HAP-1 (cell line): Measurements from ENCODE around the gene GPC3.
"Not testable (repeated sequence)": the region's sequence is repeated elsewhere in the genome, so short reads cannot be mapped to it uniquely, and the experiment has no call there.

Experiments used
- DNase-seq, 2 experiments: peaks; one replicate each; pipeline ENCODE4 v3.0.0-alpha.2; 2016 to 2020; ENCODE audit warnings: low spot score in 2 of 2
- H3K27me3 ChIP-seq: fragments of 250-450 bp; sonication (Bioruptor Pico); 2 replicates; pipeline ENCODE4 v1.5.1; 2020; ENCODE audit warnings: low read depth, mild to moderate bottlenecking, moderate library complexity
- H3K36me3 ChIP-seq: fragments of 250-450 bp; sonication (Bioruptor Pico); replicated peaks from 2 replicates; pipeline ENCODE4 v1.5.1; 2020; ENCODE audit warnings: mild to moderate bottlenecking
- H3K4me1 ChIP-seq: fragments of 250-450 bp; sonication (Bioruptor Pico); 2 replicates; pipeline ENCODE4 v1.5.1; 2020; ENCODE audit warnings: mild to moderate bottlenecking
- H3K4me3 ChIP-seq: fragments of 250-450 bp; sonication (Bioruptor Pico); 2 replicates; pipeline ENCODE4 v1.5.1; 2020; ENCODE audit warnings: mild to moderate bottlenecking, moderate library complexity
- H3K9me3 ChIP-seq: fragments of 250-450 bp; sonication (Bioruptor Pico); 2 replicates; pipeline ENCODE4 v1.5.1; 2020; ENCODE audit warnings: mild to moderate bottlenecking, moderate library complexity
- in situ Hi-C: fragments of 300-500 bp; cut with MboI; formaldehyde crosslinking; loops from 3 replicates; pipeline ENCODE4 v1.14.3; 2020; ENCODE audit warnings: low sequenced_read_pairs, inconsistent platforms, mixed read lengths

GPC3 gene

GRCh38 chrX:133793626-133794025 lies 191.8 kb downstream of the GPC3 start:
- DNase-seq, result peak in 1 of 2 experiments; percentile 27
- H3K27me3 ChIP-seq, result no peaks in the 10 kb centered on the region
- H3K36me3 ChIP-seq, result no peaks in the 10 kb centered on the region
- in situ Hi-C loops, result loop anchor here (5.0 to 25.0 kb wide), 2 partner anchors 124 to 594 kb away; no protein-coding TSS in a partner anchor
- H3K4me3 ChIP-seq, result no peak overlapping the region
- H3K4me1 ChIP-seq, result peaks cover 30% of the 10 kb centered on the region
- H3K9me3 ChIP-seq, result no peaks in the 10 kb centered on the region

- peak; percentile 93 to 94 for DNase-seq
- in situ Hi-C loops, result loop anchor here (5.0 to 25.0 kb wide), 2 partner anchors 125 to 595 kb away; no protein-coding TSS in a partner anchor
- Histone ChIP-seq H3K27me3 (no peaks in the 10 kb centered on the region), H3K9me3 (no peaks in the 10 kb centered on the region), H3K36me3 (0 out of 2 replicates have a peak, but pooled peaks cover 3% of the 10 kb centered on the region), H3K4me3 (no peak overlapping the region), H3K4me1 (peaks cover 30% of the 10 kb centered on the region)
Observed at GRCh38 chrX:133792198-133792953, 193.0 kb downstream of the GPC3 start.

GRCh38 chrX:133789829-133790228 lies 195.6 kb downstream of the GPC3 start:
- peaks cover 21% of the 10 kb centered on the region for H3K4me1 ChIP-seq
- in situ Hi-C loops, result loop anchor here (5.0 to 25.0 kb wide), 4 partner anchors 127 to 597 kb away; no protein-coding TSS in a partner anchor
- 0 out of 2 replicates have a peak, but pooled peaks cover 6% of the 10 kb centered on the region for H3K36me3 ChIP-seq
- H3K27me3 ChIP-seq, result no peaks in the 10 kb centered on the region
- no peak overlapping the region for H3K4me3 ChIP-seq
- no peaks in the 10 kb centered on the region for H3K9me3 ChIP-seq
- DNase-seq, result no peak

DNA sequence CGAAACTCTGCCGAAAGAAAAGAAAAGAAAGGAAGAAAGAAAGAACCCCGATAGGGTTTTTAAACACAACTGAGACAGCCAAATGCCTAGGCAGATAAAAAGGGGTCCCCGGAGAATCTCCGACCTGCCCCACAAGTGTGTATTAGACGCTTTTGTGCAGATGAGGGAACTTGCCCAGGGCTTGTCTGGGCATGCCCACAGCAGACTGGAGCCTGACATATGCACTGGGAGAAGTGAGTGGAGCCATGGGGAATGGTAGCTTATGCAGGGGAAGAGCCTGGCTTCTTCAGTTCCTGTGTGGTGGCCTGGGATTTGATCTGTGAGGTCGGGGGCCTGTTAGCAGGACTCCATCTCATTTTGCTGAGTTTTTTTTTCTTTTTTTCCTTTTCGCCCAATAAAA lies 199.0 kb downstream of the GPC3 start:
- H3K4me3 ChIP-seq, result no peak overlapping the region
- H3K36me3 ChIP-seq, result 0 out of 2 replicates have a peak, but pooled peaks cover 6% of the 10 kb centered on the region

GRCh38 chrX:133783274-133783673 lies 202.1 kb downstream of the GPC3 start:
- H3K9me3 ChIP-seq, result no peaks in the 10 kb centered on the region
- peaks cover 9% of the 10 kb centered on the region for H3K4me1 ChIP-seq
- H3K36me3 ChIP-seq, result peaks cover 6% of the 10 kb centered on the region; the same call in 1 of the 2 replicates
- DNase-seq, result no peak
- in situ Hi-C loops, result loop anchor here (5.0 to 25.0 kb wide), 3 partner anchors 86 to 604 kb away; no protein-coding TSS in a partner anchor
- no peak overlapping the region for H3K4me3 ChIP-seq
- no peaks in the 10 kb centered on the region for H3K27me3 ChIP-seq

More for the DNA sequence above, 199.0 kb downstream of the GPC3 start:
- H3K9me3 ChIP-seq, result no peaks in the 10 kb centered on the region
- no peaks in the 10 kb centered on the region for H3K27me3 ChIP-seq
- H3K4me1 ChIP-seq, result peaks cover 9% of the 10 kb centered on the region
- peak in 1 of 2 experiments; percentile 40 for DNase-seq
- in situ Hi-C loops, result loop anchor here (5.0 to 25.0 kb wide), 3 partner anchors 241 to 601 kb away; no protein-coding TSS in a partner anchor

DNA sequence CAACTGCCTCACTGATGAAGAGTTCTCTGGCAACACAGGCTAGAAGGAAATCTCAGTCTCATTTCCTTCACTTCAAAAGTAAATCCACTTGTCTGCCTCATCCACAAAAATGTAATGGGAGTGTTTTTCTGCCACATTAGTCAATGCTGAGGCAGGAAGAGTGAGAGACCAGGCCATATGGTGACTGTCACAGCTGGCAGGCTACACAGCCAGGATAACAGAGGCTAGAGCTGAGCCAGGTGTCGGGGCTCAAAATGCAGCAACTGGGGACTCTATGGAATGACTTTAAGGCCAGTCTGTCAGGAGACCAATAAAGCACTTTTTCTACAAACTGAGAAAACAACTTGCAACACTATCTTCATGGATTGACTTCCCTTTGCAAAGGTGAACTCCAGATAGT lies 204.2 kb downstream of the GPC3 start:
- H3K36me3 ChIP-seq, result no peaks in the 10 kb centered on the region; the same call in 1 of the 2 replicates
- H3K4me1 ChIP-seq, result peaks cover 11% of the 10 kb centered on the region
- DNase-seq, result no peak
- in situ Hi-C loops, result loop anchor here (5.0 to 25.0 kb wide), 3 partner anchors 84 to 606 kb away; no protein-coding TSS in a partner anchor
- no peak overlapping the region for H3K4me3 ChIP-seq
- H3K9me3 ChIP-seq, result no peaks in the 10 kb centered on the region
- no peaks in the 10 kb centered on the region for H3K27me3 ChIP-seq

DNA sequence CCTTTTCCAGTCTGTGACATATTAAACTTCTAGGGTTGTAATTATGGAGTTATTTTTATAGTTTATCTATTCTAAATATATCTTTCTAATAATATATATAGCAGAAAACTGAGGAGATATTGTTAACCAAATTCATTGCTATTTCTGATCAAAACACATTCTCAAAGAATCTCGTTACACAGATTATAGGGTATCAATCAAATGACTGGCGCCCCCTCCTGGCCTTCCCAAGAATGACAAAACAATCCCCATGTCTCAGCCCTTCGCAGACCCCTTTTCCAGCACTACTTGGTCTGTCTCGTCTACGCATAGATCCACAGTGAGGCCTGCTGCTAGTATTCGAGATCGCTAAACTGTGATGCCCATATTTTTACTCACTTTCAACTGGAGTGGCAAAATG lies 209.3 kb downstream of the GPC3 start:
- peak; percentile 63 to 81 for DNase-seq
- Histone ChIP-seq H3K27me3 (no peaks in the 10 kb centered on the region), H3K4me1 (peaks cover 32% of the 10 kb centered on the region), H3K9me3 (no peaks in the 10 kb centered on the region), H3K4me3 (no peak overlapping the region), H3K36me3 (no peaks in the 10 kb centered on the region; the same call in 1 of the 2 replicates)
- in situ Hi-C loops, result loop anchor here (25.0 kb wide), 1 partner anchor 611 kb away; no protein-coding TSS in a partner anchor

GRCh38 chrX:133774807-133775206 lies 210.6 kb downstream of the GPC3 start:
- no peaks in the 10 kb centered on the region for H3K27me3 ChIP-seq
- in situ Hi-C loops, result loop anchor here (25.0 kb wide), 1 partner anchor 612 kb away; no protein-coding TSS in a partner anchor
- no peaks in the 10 kb centered on the region for H3K9me3 ChIP-seq
- DNase-seq, result no peak
- peaks cover 37% of the 10 kb centered on the region for H3K4me1 ChIP-seq
- no peaks in the 10 kb centered on the region; the same call in 1 of the 2 replicates for H3K36me3 ChIP-seq
- no peak overlapping the region for H3K4me3 ChIP-seq

- DNase-seq, result peak; percentile 40 to 47
- Histone ChIP-seq H3K36me3 (no peaks in the 10 kb centered on the region), H3K4me3 (no peak overlapping the region), H3K4me1 (peaks cover 37% of the 10 kb centered on the region), H3K27me3 (no peaks in the 10 kb centered on the region), H3K9me3 (no peaks in the 10 kb centered on the region)
- in situ Hi-C loops, result no loop called here
Observed at GRCh38 chrX:133771086-133771646, 214.2 kb downstream of the GPC3 start.

GRCh38 chrX:133762976-133763548 lies 222.3 kb downstream of the GPC3 start:
- in situ Hi-C loops, DNase-seq, H3K27me3 ChIP-seq, H3K9me3 ChIP-seq, H3K36me3 ChIP-seq, H3K4me3 ChIP-seq: not testable (repeated sequence)
- peaks cover 12% of the 10 kb centered on the region for H3K4me1 ChIP-seq

- Histone ChIP-seq H3K36me3 (peaks cover 15% of the 10 kb centered on the region), H3K9me3 (no peaks in the 10 kb centered on the region), H3K27me3 (no peaks in the 10 kb centered on the region), H3K4me3 (no peak overlapping the region), H3K4me1 (peaks cover 25% of the 10 kb centered on the region)
- no peak for DNase-seq
- in situ Hi-C loops, result no loop called here
Observed at GRCh38 chrX:133754657-133755056, 230.7 kb downstream of the GPC3 start.

DNA sequence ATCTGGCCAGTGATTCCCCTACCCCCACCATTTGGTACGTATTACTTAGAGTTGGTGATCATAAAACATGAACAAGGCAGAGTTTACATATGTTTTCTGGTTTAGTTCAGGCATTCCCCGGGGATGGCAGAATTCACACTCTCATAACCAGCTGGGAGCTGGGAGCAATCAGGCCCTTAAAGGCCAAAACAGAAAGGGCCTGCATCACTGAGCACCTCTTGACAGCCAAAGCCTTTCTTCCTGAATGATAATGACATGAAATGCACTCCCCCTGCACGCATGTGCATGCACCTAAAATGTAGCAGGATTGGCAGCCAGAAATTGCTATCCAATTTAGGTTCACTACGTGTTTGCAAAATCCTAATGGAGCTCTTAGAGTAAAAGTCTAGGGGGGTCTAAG lies 235.4 kb downstream of the GPC3 start:
- H3K4me3 ChIP-seq, result no peak overlapping the region
- H3K27me3 ChIP-seq, result no peaks in the 10 kb centered on the region
- no peaks in the 10 kb centered on the region for H3K9me3 ChIP-seq
- H3K36me3 ChIP-seq, result peaks cover 15% of the 10 kb centered on the region
- in situ Hi-C loops, result no loop called here
- peaks cover 30% of the 10 kb centered on the region for H3K4me1 ChIP-seq
- peak; percentile 60 to 66 for DNase-seq

DNA sequence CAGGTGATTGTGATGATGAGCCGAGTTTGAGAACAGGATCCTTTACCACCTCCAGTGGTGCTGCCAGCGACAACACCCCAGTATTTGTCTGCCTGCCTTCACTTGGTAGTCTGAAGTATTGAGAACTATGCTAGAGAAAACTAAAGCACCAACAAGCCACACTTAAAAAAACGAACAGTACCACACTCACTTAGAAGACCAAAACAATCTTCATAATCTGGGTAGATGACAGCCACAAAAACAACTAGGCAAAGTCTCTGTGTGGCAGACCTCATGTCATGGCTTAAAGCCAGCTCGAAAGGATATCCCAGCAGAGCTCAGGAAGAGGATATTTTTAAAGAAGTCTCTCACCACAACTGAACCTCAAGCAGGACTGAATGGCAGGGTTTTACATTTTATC lies 236.0 kb downstream of the GPC3 start:
- Histone ChIP-seq H3K36me3 (peaks cover 15% of the 10 kb centered on the region), H3K4me3 (no peak overlapping the region), H3K4me1 (peaks cover 30% of the 10 kb centered on the region), H3K9me3 (no peaks in the 10 kb centered on the region), H3K27me3 (no peaks in the 10 kb centered on the region)
- DNase-seq, result no peak
- in situ Hi-C loops, result no loop called here
